ENCODE data around the gene SPRED1.

- no peak for TF ChIP-seq MEIS1 (CRISPR knock-in tag; IDR thresholded peaks at IDR 0.05; ENCODE audit: borderline replicate concordance)
- no peak for TF ChIP-seq ZNF626 (tag by site-specific recombination; IDR thresholded peaks at IDR 0.05)
Observed at GRCh38 chr15:38217788-38218609, 34.6 kb upstream of the SPRED1 start.
